ENCODE measurements around the gene CRHBP. TPM values are rescaled to one million over a fixed set of nuclear protein-coding genes. Genes with fewer than 3 reads are reported as not detected.

The CRHBP gene
- total and polyA plus RNA-seq, 4 experiments from 2014 or later = not detected

- ChIA-PET CTCF (ENCODE audit: partially characterized antibody) (interaction anchor here (0.9 kb wide), 1 partner anchor 149 kb away, joined by 3 read pairs; no protein-coding TSS in a partner anchor), POLR2A (ENCODE audit: partially characterized antibody) (no interaction called here)
- no peaks in the 10 kb centered on the region for H3K36me3 ChIP-seq (ENCODE audit: insufficient read depth, low read length)
- Mint-ChIP-seq H3K36me3 (no peaks in the 10 kb centered on the region), H3K27ac (peak overlapping the region in 1 of 7 donors; percentile 37), H3K4me3 (no peak overlapping the region), H3K4me1 (peaks cover 0 to 1% (median 0%) of the 10 kb centered on the region in 4 donors), H3K9me3 (no peaks in the 10 kb centered on the region), H3K27me3 (peaks cover 8 to 14% of the 10 kb centered on the region in 2 donors)
- no peaks in the 10 kb centered on the region for H3K27me3 ChIP-seq (ENCODE audit: insufficient read depth, low read length)
- intact Hi-C loops (cut with micrococcal nuclease) = loop anchor here (10.0 kb wide), 1 partner anchor 412 kb away; no protein-coding TSS in a partner anchor
- no peak for DNase-seq
- no peaks in the 10 kb centered on the region for H3K4me1 ChIP-seq (ENCODE audit: insufficient read depth, low read length)
- H3K27ac ChIP-seq (ENCODE audit: low read depth, low read length) = no peak overlapping the region
- no peaks in the 10 kb centered on the region for H3K9me3 ChIP-seq (ENCODE audit: control insufficient read depth in 1 of 2, low read length in 2 of 2)
- no peak overlapping the region for H3K4me3 ChIP-seq (ENCODE audit: low read length in 2 of 2)
Measured at GRCh38 chr5:77016962-77017361, 64.1 kb downstream of the CRHBP start.

GRCh38 chr5:77017668-77018067 is 64.8 kb downstream of the CRHBP start:
- Histone ChIP-seq H3K36me3 (ENCODE audit: insufficient read depth, low read length) (no peaks in the 10 kb centered on the region), H3K9me3 (ENCODE audit: control insufficient read depth in 1 of 2, low read length in 2 of 2) (no peaks in the 10 kb centered on the region), H3K4me3 (ENCODE audit: low read length in 2 of 2) (no peak overlapping the region), H3K4me1 (ENCODE audit: insufficient read depth, low read length) (no peaks in the 10 kb centered on the region), H3K27me3 (ENCODE audit: insufficient read depth, low read length) (no peaks in the 10 kb centered on the region), H3K27ac (ENCODE audit: low read depth, low read length) (no peak overlapping the region)
- no peak overlapping the region for H3K27ac Mint-ChIP-seq
- ChIA-PET POLR2A (ENCODE audit: partially characterized antibody) (no interaction called here), CTCF (ENCODE audit: partially characterized antibody) (no interaction called here)
- H3K9me3 Mint-ChIP-seq = peaks cover 0 to 2% (median 0%) of the 10 kb centered on the region in 8 donors
- DNase-seq = no peak
- H3K36me3 Mint-ChIP-seq = peaks cover 0 to 2% of the 10 kb centered on the region in 2 donors
- no peak overlapping the region for H3K4me3 Mint-ChIP-seq
- peaks cover 0 to 2% (median under 1%) of the 10 kb centered on the region in 4 donors for H3K4me1 Mint-ChIP-seq
- intact Hi-C loops (cut with micrococcal nuclease) = loop anchor here (10.0 kb wide), 1 partner anchor 413 kb away; no protein-coding TSS in a partner anchor
- peaks cover 9 to 16% of the 10 kb centered on the region in 2 donors for H3K27me3 Mint-ChIP-seq

Other genes starting within 250 kb of the CRHBP start
- 10 to 100 TPM; 12.4 to 14.6 TPM for gene F2R, start 236.9 kb upstream of the CRHBP start, total RNA-seq
- gene F2R, start 236.9 kb upstream of the CRHBP start, polyA plus RNA-seq = 1 to 10 TPM; 6.7 to 8.9 TPM
- 1 to 10 TPM; 5.1 to 5.5 TPM for gene F2RL1, start 134.0 kb upstream of the CRHBP start, total RNA-seq
- 1 to 10 TPM; 8.0 to 9.2 TPM for gene F2RL1, start 134.0 kb upstream of the CRHBP start, polyA plus RNA-seq
- 1 to 10 TPM; 1.4 to 2.3 TPM for gene S100Z, start 103.0 kb upstream of the CRHBP start, total RNA-seq
- gene S100Z, start 103.0 kb upstream of the CRHBP start, polyA plus RNA-seq = 1 to 10 TPM in 1 of 2 donors, under 1 TPM in 1; 0.13 to 1.4 TPM
- gene AGGF1, start 77.4 kb downstream of the CRHBP start, total RNA-seq = 10 to 100 TPM; 29.4 to 29.6 TPM
- gene AGGF1, start 77.4 kb downstream of the CRHBP start, polyA plus RNA-seq = 10 to 100 TPM; 14.2 to 36.1 TPM
- gene ZBED3, start 134.2 kb downstream of the CRHBP start, total RNA-seq = 1 to 10 TPM in 1 of 2 experiments, under 1 TPM in 1; 0.67 to 1.4 TPM
- 1 to 10 TPM in 1 of 2 donors, under 1 TPM in 1; 0.15 to 1.1 TPM for gene ZBED3, start 134.2 kb downstream of the CRHBP start, polyA plus RNA-seq

All from CD4-positive, alpha-beta memory T cell (primary cell).